ENCODE data around the gene TRIM46. TPM values are rescaled to one million over a fixed set of nuclear protein-coding genes. Genes with fewer than 3 reads are reported as not detected.
"Not testable (repeated sequence)": the region's sequence is repeated elsewhere in the genome, so short reads cannot be mapped to it uniquely, and the experiment has no call there.

The TRIM46 gene
- total and polyA plus RNA-seq, 7 donors, result 0.16 to 3.0 (median 0.64) TPM; not detected in 1

- Histone ChIP-seq H3K36me3 (peaks cover 0 to 4% (median 1%) of the 10 kb centered on the region in 4 donors), H3K4me1 (peaks cover 0 to 42% (median 36%) of the 10 kb centered on the region in 4 donors), H3K27ac (peak overlapping the region; percentile 90 to 97 (median 92)), H3K4me3 (no peak overlapping the region), H3K27me3 (no peaks in the 10 kb centered on the region), H3K9me3 (no peaks in the 10 kb centered on the region)
- TF ChIP-seq, protein P1, sequence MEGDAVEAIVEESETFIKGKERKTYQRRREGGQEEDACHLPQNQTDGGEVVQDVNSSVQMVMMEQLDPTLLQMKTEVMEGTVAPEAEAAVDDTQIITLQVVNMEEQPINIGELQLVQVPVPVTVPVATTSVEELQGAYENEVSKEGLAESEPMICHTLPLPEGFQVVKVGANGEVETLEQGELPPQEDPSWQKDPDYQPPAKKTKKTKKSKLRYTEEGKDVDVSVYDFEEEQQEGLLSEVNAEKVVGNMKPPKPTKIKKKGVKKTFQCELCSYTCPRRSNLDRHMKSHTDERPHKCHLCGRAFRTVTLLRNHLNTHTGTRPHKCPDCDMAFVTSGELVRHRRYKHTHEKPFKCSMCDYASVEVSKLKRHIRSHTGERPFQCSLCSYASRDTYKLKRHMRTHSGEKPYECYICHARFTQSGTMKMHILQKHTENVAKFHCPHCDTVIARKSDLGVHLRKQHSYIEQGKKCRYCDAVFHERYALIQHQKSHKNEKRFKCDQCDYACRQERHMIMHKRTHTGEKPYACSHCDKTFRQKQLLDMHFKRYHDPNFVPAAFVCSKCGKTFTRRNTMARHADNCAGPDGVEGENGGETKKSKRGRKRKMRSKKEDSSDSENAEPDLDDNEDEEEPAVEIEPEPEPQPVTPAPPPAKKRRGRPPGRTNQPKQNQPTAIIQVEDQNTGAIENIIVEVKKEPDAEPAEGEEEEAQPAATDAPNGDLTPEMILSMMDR (IDR thresholded peaks at IDR 0.05), result no peak
- TF ChIP-seq POLR2A (IDR thresholded peaks at IDR 0.05) (no peak), POLR2AphosphoS5 (IDR thresholded peaks at IDR 0.05) (no peak), EP300 (IDR thresholded peaks at IDR 0.05) (no peak)
- 43 to 79% methylated on average over 17 of the region's 17 CpGs for WGBS, 2 donors
- intact Hi-C loops (cut with DNase I), result no loop called here
- DNase-seq, result no peak
Measured at GRCh38 chr1:155191904-155192303, 18.3 kb downstream of the TRIM46 start.

DNA sequence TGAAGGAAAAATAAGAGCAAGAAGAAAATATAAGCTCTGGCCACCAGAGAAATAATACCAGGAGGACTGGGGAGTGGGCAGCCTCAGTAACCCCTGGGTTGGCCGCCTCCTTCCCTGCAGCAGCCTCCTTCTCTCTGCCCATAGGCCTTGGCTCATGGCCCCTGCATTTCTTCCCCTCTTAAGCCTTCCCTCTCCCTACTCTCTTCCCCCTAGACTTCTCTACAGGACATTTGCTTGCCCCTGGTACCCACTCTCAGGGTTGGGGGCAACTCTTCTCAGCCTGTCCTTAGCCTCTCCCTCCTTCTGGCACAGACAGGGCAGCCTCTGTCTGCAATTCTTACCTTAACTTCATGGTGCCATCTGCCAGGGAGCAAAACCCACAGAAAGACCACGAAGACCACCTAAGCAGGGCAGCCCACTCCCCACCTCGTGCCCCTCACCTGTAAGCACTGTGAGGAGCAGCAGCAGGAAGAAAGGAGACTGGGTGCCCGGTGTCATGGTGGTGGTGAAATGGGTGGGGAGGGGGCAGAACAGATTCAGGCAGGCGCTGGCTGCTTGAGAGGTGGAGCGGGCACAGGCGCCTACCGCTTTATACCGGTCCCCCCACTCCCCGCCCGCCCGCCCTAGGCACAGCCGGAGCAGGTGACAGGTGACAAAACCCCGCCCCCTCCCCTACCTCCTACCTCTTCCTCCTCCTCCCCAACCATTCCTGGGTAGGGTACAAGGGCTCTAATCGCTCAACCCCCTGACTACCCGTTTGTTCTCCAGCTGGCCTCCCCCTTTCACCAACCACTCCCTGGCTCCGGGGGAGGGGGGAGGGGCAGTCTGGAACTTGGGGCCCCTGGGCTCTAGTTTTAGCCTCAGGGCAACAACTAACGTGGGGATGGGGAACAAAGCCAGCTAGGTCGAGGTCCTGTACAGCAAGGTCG is 19.0 kb downstream of the TRIM46 start:
- TF ChIP-seq EP300 (IDR thresholded peaks at IDR 0.05), result no peak
- peak in 1 of 2 donors; percentile 36 for TF ChIP-seq POLR2A (IDR thresholded peaks at IDR 0.05)
- H3K36me3 ChIP-seq, result peaks cover 0 to 10% (median 3%) of the 10 kb centered on the region in 4 donors
- no peaks in the 10 kb centered on the region for H3K27me3 ChIP-seq
- peak overlapping the region; percentile 90 to 97 (median 92) for H3K27ac ChIP-seq
- WGBS, 2 donors, result 9 to 27% methylated on average over 20 of the region's 20 CpGs
- peaks cover 0 to 42% (median 36%) of the 10 kb centered on the region in 4 donors for H3K4me1 ChIP-seq
- no peaks in the 10 kb centered on the region for H3K9me3 ChIP-seq
- peak overlapping the region; percentile 47 to 69 (median 60) for H3K4me3 ChIP-seq
- DNase-seq, result no peak
- intact Hi-C loops (cut with DNase I), result loop anchor here (1.0 kb wide), 1 partner anchor 16 kb away; no protein-coding TSS in a partner anchor

- H3K4me3 ChIP-seq, result peak overlapping the region; percentile 47 to 69 (median 60)
- H3K27ac ChIP-seq, result peak overlapping the region; percentile 90 to 97 (median 92)
- TF ChIP-seq POLR2AphosphoS5 (IDR thresholded peaks at IDR 0.05) (peak; percentile 45 to 76 (median 63)), EP300 (IDR thresholded peaks at IDR 0.05) (no peak), POLR2A (IDR thresholded peaks at IDR 0.05) (peak in 1 of 2 donors; percentile 43)
- TF ChIP-seq, protein P1 (IDR thresholded peaks at IDR 0.05), result peak; percentile 96 to 98 (median 96)
- H3K36me3 ChIP-seq, result peaks cover 0 to 18% (median 6%) of the 10 kb centered on the region in 4 donors
- intact Hi-C loops (cut with DNase I), result loop anchor here (1.0 kb wide), 1 partner anchor 17 kb away; no protein-coding TSS in a partner anchor
- 1% methylated on average over 38 of the region's 38 CpGs for WGBS, 2 donors
- no peaks in the 10 kb centered on the region for H3K9me3 ChIP-seq
- H3K27me3 ChIP-seq, result no peaks in the 10 kb centered on the region
- peak; percentile 94 for DNase-seq
- peaks cover 0 to 42% (median 36%) of the 10 kb centered on the region in 4 donors for H3K4me1 ChIP-seq
Measured at GRCh38 chr1:155193275-155193990, 19.8 kb downstream of the TRIM46 start.

DNA sequence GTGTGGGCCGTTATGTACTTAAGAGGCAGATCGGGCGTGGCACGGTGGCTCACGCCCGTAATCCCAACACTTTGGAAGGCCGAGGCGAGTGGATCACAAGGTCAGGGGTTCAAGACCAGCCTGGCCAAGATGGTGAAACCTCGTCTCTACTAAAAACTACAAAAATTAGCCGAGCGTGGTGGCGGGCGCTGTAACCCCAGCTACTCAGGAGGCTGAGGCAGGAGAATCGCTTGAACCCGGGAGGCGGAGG is 20.3 kb downstream of the TRIM46 start:
- peaks cover 0 to 42% (median 36%) of the 10 kb centered on the region in 4 donors for H3K4me1 ChIP-seq
- H3K36me3 ChIP-seq, result peaks cover 0 to 21% (median 6%) of the 10 kb centered on the region in 4 donors
- intact Hi-C loops (cut with DNase I), result loop anchor here (1.0 kb wide), 2 partner anchors 14 to 18 kb away; partner anchors contain the start of gene MTX1
- H3K27ac ChIP-seq, result peak overlapping the region; percentile 90 to 97 (median 92)
- DNase-seq, H3K9me3 ChIP-seq, H3K27me3 ChIP-seq: not testable (repeated sequence)
- WGBS, 2 donors, result 2 to 5% methylated on average over 16 of the region's 16 CpGs
- peak overlapping the region; percentile 47 to 69 (median 60) for H3K4me3 ChIP-seq

DNA sequence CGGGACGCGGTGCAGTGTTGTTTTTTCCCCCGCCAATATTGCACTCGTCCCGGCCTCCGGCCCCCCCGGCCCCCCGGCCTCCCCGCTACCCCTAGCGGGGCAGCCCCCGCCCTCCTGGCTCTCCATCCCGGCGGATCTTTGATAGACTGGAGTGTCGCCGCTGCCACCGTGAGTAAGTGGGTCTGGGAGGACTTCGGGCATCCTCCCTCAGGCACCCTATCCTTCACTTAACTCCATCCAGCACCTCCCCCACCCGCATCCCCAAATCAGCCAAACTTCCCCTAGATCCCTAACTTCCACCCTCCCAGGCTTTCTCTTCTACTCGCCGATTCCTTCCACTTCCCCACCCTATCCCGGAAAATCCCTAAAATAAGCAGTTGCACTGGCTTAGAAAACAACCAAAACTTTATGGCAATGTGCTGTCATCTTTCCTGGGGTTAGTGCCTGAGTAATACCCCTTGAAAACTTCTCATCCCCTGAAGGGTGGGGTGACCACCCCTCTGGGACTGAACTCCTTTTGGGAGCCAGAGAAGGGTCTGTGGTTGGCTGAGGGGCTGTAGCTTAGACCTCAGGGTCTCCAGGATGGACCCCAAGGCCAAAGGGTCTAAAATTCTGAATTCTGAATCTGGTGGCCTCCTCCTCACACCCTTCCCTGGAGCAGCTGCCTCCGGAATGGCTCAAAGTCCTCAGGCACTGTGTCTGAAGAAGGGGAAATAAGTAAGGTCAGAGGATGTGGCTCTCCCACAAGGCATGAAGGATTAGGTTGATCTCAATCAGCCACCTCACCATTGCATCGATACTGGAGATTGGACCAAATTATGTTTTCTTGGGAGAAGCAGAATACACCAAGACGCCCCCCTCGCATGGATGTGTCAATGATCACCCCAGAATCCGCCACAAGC is 21.8 kb downstream of the TRIM46 start:
- intact Hi-C loops (cut with DNase I), result no loop called here
- H3K36me3 ChIP-seq, result peaks cover 0 to 32% (median 8%) of the 10 kb centered on the region in 4 donors
- peak overlapping the region; percentile 47 to 69 (median 60) for H3K4me3 ChIP-seq
- H3K27ac ChIP-seq, result peak overlapping the region; percentile 90 to 97 (median 92)
- H3K4me1 ChIP-seq, result peaks cover 0 to 42% (median 36%) of the 10 kb centered on the region in 4 donors
- H3K9me3 ChIP-seq, result no peaks in the 10 kb centered on the region
- TF ChIP-seq POLR2A (IDR thresholded peaks at IDR 0.05), result no peak
- TF ChIP-seq, protein P1 (IDR thresholded peaks at IDR 0.05), result no peak
- no peaks in the 10 kb centered on the region for H3K27me3 ChIP-seq
- no peak for DNase-seq
- 20 to 28% methylated on average over 27 of the region's 27 CpGs for WGBS, 2 donors

All from sigmoid colon (tissue), 7 donors.